SHP77 (cell line): Measurements from ENCODE around the gene LOXL1.
"Not testable (repeated sequence)": the region's sequence is repeated elsewhere in the genome, so short reads cannot be mapped to it uniquely, and the experiment has no call there.

Experiments
- DNase-seq, 2 experiments: peaks; one replicate each; lab custom pipeline; 2025; lab: John Stamatoyannopoulos, UW

LOXL1 gene

DNA sequence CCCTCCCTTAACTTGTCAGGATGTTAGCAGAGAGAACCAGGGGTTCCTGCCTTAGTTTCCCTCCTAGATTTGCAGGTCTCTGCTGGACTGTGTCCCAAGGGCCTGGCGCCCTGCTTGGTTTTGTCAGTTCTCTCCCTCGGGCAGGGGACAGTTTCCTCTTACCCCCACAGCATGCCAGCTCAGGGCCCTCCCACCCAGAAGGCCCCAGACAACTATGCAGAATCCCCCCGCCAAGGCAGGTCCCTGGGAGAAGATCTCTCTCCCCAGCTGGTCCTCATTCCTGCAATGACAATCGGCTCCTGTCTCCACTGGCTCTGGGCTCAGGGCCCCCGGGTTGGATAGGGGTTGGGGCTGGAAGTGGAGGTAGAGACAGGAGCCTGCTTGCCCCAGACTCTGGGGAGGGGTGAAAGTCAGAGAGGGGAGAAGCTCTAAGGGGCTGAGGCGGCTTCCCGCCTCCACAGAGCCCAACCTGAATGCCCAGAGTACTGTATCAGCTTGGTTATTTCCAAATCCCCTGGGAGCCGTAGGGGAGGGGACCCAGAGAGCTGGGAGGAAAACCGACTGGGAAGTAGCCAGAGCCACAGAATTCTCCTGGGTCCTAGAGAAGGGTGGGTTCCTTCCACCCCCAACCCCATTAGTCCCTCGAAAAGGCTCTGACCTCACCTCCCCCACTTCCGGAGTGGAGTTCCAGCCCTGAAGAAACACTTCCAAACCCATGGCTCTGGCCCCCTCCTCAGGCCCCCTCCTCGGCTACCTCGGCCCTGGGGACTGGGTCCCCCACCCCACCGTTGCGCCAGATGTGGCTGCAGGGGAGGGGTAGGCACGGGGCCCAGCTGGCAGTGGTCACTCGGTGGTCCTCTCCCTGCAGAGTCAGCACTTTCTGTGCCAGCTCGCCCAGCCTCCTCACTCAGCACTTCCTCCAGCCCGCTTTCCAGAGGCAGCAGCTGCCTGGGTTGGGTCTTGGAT is 3.8 kb upstream of the LOXL1 start:
- DNase-seq, result no peak

DNA sequence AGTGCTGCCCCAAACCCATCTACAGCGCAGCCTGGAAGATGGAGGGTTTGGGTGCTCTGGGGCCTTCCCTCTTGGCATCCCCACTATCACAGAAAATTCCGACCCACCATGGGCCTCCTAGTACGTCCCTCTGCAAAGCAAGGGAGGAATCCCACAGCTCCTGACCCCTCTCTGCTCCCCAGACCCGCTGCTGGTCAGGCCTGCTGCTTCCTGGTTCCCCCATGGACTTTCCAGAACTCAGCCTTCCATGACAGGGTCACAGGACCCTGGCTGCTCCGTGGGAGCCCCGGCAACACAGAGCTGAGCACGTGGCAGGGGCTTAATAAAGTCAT is 3.1 kb upstream of the LOXL1 start:
- no peak for DNase-seq

DNA sequence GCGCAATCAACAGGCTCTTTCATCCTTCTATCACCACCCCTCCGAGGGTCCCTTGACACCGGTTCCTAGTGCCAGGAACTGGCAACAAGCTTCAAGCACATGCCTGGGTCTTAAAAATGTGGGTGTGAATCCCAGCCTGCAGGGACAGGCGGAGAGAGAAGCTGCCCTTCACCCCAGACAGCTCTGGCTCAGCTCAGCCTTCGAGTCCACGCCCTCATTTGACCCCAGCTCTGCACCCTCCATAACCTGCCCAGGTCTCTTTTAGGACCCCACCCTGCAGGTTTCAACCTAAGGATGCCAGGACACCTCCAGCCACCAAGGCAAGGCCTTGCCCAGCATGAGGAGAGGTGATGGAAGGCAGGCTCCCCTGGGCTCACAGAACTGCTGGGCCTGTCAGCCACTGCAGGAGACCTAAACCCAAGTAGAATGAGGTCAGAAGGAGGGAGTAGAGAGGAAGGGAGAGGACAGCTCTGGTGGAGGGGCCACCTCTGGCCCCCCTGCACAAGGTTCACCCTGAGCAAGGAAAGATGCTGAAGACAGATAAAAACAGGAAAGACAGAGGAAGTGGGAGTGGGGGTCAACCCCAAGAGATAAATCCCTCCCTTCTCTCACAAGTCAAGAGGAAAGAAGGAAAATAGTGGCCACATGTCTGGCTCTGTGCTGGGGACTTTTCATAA is 2.6 kb upstream of the LOXL1 start:
- no peak for DNase-seq

- no peak for DNase-seq
Observed at GRCh38 chr15:73924171-73924921, 1.9 kb upstream of the LOXL1 start.

- no peak for DNase-seq
Observed at GRCh38 chr15:73925848-73926218, 429 bp upstream of the LOXL1 start.

DNA sequence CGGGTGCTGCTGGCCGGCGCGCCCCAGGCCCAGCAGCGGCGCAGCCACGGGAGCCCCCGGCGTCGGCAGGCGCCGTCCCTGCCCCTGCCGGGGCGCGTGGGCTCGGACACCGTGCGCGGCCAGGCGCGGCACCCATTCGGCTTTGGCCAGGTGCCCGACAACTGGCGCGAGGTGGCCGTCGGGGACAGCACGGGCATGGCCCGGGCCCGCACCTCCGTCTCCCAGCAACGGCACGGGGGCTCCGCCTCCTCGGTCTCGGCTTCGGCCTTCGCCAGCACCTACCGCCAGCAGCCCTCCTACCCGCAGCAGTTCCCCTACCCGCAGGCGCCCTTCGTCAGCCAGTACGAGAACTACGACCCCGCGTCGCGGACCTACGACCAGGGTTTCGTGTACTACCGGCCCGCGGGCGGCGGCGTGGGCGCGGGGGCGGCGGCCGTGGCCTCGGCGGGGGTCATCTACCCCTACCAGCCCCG is 777 bp downstream of the LOXL1 start:
- DNase-seq, result peak in 1 of 2 experiments; percentile 46

DNA sequence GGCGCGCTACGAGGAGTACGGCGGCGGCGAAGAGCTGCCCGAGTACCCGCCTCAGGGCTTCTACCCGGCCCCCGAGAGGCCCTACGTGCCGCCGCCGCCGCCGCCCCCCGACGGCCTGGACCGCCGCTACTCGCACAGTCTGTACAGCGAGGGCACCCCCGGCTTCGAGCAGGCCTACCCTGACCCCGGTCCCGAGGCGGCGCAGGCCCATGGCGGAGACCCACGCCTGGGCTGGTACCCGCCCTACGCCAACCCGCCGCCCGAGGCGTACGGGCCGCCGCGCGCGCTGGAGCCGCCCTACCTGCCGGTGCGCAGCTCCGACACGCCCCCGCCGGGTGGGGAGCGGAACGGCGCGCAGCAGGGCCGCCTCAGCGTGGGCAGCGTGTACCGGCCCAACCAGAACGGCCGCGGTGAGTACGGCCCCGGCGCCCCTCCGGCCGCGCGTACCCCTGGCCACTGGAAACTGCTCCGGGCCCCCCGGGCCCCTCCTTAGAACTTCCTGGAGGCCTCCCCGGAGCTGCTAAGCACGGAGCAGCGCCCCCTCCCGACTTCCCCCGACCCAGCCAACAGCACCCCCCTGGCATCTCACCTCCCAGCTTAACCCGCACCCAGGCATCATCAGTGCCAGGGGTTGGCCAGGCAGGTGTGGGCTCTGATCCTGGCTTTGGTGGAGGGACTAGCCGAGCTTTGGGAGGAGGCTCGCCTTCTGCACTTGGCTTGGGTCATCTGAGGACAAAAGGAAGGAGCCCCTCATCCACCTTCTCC is 1.4 kb downstream of the LOXL1 start:
- no peak for DNase-seq

DNA sequence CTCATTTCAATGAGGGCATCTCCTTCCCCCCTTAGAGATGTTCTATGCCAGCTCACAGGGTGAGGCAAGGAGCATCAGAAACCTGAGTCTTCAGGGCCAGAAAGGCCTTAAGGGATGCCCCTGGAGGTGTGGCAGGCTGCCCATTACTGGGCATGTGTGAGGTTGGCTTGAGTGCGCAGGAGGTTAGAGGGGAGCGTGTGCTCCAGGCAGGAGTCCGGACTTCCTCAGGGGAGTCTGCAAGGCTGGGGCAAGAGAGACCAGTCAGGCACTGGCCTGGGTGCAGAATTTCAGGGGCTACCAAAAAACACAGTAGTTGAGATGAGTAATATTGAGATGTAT is 1.9 kb downstream of the LOXL1 start:
- DNase-seq, result no peak

GRCh38 chr15:73928971-73929627 is 2.8 kb downstream of the LOXL1 start:
- DNase-seq, result no peak

DNA sequence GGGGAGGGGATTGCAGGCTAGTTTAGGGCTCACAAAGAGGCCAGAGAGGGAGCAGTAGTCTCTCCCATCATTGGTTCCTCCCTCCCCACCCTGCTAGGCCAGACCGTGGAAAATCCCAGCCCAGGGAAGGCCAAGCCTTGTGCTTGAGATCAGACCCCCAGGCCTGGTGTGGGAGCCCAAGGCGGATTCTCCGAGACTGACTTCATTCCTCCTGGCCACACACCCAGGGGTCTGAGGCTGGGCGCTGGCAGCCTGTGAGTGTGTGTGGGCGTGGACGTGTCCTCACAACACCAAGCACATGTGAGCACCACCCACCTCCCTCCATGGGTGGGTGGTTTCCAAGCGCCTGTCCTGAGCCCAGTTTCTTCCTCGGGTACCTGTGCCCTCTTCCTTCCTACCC is 4.1 kb downstream of the LOXL1 start:
- DNase-seq, result no peak

GRCh38 chr15:73930790-73931281 is 4.6 kb downstream of the LOXL1 start:
- no peak for DNase-seq

DNA sequence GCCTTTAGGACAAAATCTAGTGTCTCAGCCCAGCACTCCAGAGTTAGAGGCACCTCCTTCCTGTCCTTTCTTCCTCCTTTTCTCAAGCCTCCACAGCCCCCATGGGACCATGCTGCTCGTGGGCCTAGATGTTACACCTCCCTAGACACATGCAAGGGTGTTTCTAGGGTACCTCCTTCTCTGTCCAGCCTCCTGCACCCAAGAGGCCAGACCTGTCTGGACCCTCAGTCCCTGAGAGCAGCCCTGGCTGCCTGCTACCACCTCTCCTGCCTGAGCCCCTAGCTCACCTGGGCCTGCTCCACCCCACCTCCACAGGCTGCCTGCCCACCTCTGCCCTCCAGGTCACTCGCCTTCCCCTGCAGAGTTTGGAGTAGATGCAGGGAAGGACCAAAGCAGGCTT is 5.2 kb downstream of the LOXL1 start:
- no peak for DNase-seq

DNA sequence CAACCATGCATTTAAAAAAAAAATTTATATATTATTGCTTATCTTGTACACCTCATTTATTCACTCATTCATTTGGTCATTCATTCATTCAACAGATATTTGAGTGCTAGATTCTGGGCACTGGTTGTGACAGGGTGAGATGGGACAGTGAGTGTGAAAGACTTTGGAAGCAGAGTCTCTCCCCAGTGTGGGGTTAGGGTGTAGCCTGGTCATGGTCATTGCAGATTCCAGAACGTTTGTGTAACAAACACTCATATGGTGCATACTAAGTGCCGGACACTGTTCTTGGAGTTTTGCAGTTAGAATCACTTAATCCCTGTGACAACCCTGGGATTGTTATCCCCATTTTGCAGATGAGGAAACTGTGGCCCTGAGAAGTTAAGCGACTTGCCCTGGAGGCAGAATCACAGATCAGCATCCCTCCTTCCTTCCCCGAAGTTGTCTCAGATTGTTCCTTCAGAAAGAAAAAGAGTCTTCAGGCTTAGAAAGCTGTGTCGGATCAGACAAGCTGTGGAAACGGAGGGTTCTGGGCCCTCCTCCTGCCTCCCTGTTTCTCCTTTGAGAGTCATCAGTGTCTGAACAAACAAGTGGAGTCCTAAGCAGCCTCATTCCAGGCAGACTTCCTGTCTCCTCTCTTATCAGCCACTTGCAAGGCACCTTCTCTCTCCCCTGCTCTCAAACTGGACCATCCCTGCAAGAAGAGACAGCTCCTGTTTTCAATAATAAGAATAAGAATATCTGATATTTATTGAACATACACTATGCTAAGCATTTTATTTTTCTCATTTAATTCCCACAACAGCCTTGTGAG is 6.3 kb downstream of the LOXL1 start:
- no peak for DNase-seq

DNA sequence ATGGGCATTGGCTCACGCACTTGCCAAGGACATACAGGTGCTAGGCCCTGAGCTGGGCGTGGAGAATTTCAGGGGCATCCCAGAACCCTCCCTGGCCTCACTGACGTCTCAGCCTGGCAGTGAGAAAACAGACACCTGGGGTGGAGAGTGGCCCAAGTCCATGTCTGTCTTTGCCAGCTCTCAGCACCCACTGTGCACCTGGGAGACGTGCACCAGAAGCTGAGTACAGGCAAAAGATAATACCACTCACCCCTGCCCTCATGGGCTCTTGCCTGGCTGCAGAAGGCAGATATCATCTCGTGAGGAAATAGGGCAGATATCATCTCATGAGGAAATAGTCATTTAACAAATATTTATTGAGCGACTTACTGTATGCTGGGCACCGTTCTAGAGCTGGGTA is 8.0 kb downstream of the LOXL1 start:
- DNase-seq, result no peak

- no peak for DNase-seq
Observed at GRCh38 chr15:73935547-73935946, 9.3 kb downstream of the LOXL1 start.

DNA sequence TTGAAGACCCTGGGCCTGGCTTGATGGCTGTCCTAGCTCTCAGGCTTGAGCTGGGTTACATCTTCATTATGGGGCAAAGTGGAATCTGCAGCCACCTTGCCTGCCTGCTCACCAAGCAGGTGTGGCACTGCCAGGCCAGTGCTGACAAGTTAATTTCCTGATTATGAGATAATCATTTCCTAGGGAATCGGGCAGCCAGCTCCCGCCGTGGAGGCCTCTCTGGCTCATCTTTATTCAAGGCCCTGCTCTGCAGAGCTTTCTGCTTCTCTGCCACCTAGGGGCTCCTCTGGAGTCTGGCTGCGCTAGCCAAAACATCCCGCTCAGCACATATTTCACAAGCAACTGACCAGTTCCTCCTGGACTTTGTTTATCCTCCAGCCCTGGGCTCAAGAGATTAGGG is 9.9 kb downstream of the LOXL1 start:
- DNase-seq, result peak in 1 of 2 experiments; percentile 13

GRCh38 chr15:73936588-73937290 is 10.5 kb downstream of the LOXL1 start:
- DNase-seq, result no peak

DNA sequence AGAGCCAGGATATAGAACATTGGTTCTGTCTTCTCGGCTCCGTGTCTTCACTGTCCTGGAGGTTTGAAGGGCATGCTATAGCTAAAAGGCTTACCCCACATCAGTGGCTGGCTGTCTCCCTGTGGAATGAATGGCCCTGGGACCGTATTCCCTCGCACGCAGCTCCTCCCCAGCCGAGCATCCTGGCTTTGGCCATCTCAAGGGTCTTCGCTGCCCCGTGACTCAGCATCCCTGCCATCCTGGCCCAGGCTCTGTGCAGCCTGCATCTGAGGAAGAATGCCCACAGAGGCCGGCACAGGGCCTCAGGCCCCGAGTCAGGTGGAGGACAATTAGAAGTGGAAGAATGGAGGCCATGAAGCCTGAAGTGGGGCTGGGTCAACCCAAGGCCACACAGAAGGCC is 11.0 kb downstream of the LOXL1 start:
- DNase-seq, result no peak

DNA sequence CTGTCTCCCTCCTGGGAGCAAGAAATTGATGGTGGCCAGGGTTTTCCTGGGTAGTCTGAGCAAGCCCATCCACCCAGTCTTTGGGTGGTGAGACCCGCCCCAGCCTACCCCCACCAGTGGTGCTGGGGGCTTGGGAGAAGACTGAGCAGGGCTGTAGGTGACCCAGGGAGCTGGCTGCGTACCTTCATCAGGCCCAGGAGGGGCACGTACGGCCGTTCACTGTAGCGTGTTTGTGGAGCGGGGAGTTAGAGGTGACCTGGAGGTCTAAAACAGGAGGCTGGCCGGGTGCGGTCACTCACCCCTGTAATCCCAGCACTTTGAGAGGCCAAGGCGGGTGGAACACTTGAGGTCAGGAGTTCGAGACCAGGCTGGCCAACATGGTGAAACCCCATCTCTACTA is 11.5 kb downstream of the LOXL1 start:
- no peak for DNase-seq

- not testable (repeated sequence) for DNase-seq
Observed at GRCh38 chr15:73938516-73938915, 12.3 kb downstream of the LOXL1 start.
